NB4 (cell line): Measurements from ENCODE around the gene GRAMD4.

Source experiments
- MAX ChIP-seq: IDR thresholded peaks from 2 replicates; pipeline ENCODE4 v1.6.1; 2011; ENCODE audit warnings: low read depth, low read length
- MYC ChIP-seq: IDR thresholded peaks from 2 replicates; pipeline ENCODE4 v1.6.1; 2011; ENCODE audit warnings: low read depth, low read length
- POLR2A ChIP-seq: IDR thresholded peaks from 2 replicates; pipeline ENCODE4 v1.6.1; 2011; ENCODE audit warnings: mild to moderate bottlenecking; ENCODE audit not compliant: insufficient read length; ENCODE audit errors: extremely low read depth
- TF ChIP-seq, protein P1 (sequence below): IDR thresholded peaks from one replicate; pipeline ENCODE4 v1.5.1; 2012; ENCODE audit warnings: low read depth, low read length

- TF ChIP-seq, protein P1, sequence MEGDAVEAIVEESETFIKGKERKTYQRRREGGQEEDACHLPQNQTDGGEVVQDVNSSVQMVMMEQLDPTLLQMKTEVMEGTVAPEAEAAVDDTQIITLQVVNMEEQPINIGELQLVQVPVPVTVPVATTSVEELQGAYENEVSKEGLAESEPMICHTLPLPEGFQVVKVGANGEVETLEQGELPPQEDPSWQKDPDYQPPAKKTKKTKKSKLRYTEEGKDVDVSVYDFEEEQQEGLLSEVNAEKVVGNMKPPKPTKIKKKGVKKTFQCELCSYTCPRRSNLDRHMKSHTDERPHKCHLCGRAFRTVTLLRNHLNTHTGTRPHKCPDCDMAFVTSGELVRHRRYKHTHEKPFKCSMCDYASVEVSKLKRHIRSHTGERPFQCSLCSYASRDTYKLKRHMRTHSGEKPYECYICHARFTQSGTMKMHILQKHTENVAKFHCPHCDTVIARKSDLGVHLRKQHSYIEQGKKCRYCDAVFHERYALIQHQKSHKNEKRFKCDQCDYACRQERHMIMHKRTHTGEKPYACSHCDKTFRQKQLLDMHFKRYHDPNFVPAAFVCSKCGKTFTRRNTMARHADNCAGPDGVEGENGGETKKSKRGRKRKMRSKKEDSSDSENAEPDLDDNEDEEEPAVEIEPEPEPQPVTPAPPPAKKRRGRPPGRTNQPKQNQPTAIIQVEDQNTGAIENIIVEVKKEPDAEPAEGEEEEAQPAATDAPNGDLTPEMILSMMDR: no peak
- no peak for TF ChIP-seq POLR2A
- no peak for TF ChIP-seq MYC
- no peak for TF ChIP-seq MAX
Observed at GRCh38 chr22:46703996-46704370, 83.8 kb downstream of the GRAMD4 start.
